Stimulated activated CD4-positive, alpha-beta T cell treated with anti-CD3 and anti-CD28 coated beads, TNF-alpha, amount 100 ng/mL, for 48 hours (primary cell): ENCODE results near the gene ELMO3.

ENCODE experiments used
- DNase-seq, 3 donors: peaks; one replicate each; pipeline ENCODE4 v3.0.0-alpha.2; 2020; ENCODE audit warnings: low read depth in 3 of 3

ELMO3 gene

DNA sequence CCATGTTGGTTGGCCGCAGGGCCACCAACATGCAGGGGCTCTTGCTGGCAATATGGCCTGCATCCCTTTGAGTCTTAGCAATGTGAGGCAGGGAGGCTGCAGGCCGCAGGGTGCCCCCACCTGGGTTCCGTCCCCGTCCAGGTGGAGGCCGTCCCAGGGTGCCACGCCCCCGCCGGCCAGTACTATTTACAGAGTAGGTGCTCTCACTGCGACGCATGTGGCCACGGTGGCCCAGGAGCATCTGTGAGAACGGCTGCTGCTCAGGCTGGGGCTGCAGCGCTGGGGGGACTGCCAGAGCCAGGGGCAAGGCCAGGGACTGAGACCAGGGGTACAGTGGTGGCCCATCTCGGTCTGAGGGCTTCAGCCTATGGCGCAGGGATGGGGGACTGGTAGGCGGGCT is 18.8 kb upstream of the ELMO3 start:
- no peak for DNase-seq

- no peak for DNase-seq
These were observed 17.6 kb upstream of the ELMO3 start for GRCh38 chr16:67181346-67181745.

DNA sequence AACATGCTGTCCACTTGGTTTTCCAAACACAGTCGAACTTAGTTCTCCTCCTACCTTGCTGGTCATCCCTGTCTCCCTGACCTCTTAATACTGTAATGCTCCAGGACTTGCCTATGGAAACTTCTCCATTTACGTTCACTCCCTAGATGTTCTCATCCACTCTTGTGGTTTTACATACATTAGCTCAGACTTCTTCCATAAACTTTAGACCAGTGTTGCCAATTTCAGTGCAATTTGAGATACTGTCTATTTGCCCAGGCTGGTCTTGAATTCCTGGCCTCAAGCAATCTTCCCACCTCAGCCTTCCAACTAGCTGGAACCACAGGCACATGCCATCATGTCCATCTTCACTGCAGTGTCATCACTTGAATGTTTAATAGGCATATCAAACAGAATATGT is 16.6 kb upstream of the ELMO3 start:
- no peak for DNase-seq

- no peak for DNase-seq
These were observed 15.7 kb upstream of the ELMO3 start for GRCh38 chr16:67183284-67183626.

DNA sequence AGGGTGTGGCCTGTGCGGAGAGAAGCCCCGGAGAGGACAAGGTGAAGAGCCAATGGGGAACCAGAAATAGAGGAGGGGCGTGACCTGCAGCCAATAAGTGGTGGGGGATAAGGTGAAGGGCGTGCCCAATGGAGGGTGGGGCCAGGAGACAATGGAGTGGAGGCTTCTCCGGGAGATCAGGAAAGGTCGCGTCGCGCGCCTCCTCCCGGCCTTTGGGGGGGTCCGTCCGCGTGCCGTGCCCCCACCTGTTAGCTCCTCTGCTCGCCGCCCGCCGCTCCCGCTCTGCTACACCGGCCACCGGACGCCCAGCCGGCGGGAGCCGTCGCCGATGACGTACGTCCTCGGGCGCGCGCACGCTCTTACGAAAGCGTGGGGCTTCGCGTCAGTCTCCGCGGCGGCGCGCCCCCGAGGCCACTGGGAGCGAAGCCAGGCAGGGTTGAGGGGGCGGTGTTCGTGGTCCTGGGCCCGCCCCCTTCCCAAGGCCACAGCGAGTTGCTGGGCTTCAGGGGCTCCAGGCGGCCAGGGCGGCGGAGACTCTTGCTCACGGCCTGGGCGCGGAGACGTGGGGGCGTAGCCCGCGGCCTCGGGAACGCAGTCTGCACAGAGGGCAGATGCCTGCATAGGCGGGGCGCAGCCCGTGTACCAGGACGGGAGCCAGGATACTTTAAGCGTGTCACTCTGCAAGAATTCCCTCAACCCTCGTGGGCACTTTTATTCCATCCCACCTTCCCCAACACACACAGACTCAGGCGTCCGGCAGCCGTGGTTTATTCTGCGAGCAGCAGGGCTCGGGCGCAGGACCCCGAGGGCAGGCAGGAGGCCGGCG is 15.1 kb upstream of the ELMO3 start, which contains the start of gene MATCAP1:
Gene MATCAP1 (minus strand): TSS at position 337 of the 826 bp plus-strand sequence. CDS start 3,353 bp downstream, outside the sequence.
- peak; percentile 85 to 95 (median 89) for DNase-seq

DNA sequence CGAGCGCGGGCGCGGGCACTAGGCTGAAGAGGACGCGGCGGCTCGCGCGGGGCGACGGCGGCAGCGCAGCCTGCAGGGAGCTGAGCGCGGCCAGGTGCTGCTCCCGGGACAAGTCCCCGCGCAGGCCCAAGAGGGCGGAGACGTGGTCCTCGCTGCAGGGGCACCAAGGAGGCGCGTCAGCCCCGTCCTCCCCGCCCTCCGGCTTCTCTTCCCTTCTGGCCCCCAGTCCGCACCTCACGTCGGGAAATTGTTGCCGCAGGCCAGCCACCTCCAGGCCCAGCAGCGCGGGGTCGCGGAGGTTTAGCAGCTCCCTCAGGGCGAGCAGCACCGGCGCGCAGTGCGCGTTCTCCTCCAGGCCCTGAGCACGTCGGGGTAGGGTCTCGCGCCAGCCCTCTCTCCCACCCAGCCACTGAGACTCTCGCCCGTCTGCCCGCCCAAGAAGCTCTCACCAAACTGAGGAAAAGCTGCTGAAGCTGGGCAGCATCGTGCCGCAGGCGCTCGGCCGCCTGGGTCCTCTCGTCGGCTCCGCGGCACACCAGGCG is 14.4 kb upstream of the ELMO3 start:
- no peak for DNase-seq

DNA sequence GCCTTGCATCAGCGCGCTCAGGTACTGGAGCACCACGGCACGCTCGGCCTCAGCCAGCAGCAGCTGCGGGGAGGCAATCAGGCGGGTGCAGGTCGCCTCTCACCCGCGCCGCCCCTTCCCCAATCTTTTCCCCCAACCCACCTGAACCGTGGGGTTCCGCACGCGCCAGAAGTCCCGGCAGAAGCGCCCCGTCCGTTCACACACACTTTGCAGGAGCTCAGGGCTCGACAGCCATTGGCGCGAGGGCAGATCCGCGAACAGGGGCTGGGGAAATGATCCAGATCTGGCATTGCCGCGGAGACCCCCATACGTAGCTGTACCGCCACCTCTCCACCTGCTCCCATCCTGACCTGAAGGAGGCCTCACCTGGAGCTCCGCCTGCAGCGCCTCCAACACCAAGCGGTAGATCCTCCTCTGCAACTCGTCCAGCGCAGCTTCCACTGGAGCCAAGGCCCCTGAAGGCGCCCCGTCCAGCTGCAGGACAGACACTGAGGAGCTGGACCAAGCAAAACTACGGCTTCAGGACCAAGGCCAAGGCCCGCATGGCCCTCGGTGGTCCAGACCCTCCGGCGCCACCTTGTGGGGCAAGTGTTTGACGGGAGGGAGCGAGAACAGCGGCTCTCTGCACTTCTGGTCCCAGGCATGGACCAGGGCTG is 13.8 kb upstream of the ELMO3 start:
- peak; percentile 65 to 83 (median 78) for DNase-seq

GRCh38 chr16:67185651-67186134 is 13.2 kb upstream of the ELMO3 start:
- DNase-seq, result no peak

DNA sequence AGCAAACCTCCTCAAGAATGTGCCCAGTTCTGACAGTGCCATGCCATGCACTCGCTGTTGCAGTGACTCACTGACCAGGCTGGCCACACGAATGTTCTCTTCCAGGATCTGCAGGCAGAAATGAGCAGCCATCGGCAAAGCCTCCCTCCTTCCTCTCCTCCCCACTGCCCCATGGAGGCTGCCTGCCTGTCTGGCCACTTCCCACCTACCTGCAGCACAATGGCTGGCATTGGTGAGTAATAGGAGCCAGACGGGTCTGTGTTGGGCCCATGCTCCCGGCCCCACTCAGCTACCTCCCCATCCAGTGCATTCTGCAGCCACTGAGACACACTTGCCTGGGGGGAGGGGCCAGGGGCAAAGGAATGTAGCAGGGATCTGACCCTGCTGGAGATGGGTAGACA is 12.4 kb upstream of the ELMO3 start:
- DNase-seq, result no peak

- DNase-seq, result no peak
These were observed 11.6 kb upstream of the ELMO3 start for GRCh38 chr16:67187175-67187890.

DNA sequence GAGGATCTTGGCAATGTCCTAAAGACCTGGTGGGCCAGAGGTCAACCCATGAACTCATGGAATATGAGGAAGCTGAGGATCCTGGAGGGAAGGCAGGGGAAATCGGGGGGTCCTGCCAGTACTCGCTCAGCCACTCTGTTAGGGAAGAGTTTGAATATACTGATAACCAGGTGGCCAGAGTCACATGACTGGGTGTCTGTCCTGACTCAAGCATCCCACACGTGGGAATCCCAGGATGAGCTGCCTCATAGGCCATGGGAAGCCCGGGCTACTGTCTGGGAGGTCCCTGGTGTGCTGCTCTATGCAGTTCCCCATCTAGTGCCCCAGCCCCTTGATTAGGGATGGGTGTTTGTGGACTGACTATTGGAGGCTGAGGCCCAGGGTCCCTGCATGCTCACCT is 10.6 kb upstream of the ELMO3 start:
- DNase-seq, result no peak

DNA sequence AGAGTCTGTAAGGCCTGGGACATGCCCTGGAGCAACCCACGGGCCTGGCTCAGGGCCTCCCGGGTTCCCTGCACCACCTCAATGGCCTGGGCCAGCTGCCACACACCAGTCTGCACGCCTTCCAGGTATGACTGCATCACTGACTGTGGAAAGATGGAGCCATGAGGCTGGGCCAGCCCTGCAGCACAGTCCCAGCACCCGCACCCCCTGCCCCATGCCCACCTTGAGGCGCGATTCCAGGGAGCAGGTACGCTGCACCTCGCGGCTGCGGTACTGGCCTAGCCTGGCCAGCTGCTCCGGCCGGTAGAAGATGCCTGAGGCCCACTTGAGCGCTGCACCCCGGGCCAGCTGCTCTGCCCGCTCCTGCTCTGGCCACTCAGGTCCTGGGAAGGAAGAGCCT is 10.1 kb upstream of the ELMO3 start:
- no peak for DNase-seq

- DNase-seq, result no peak
These were observed 8.9 kb upstream of the ELMO3 start, which contains the start of gene EXOC3L1 for GRCh38 chr16:67190041-67190440. Gene EXOC3L1 (minus strand): TSS chr16:67190136. CDS start chr16:67189676, 460 bp downstream.

GRCh38 chr16:67190448-67191399 is 8.2 kb upstream of the ELMO3 start:
- DNase-seq, result no peak

DNA sequence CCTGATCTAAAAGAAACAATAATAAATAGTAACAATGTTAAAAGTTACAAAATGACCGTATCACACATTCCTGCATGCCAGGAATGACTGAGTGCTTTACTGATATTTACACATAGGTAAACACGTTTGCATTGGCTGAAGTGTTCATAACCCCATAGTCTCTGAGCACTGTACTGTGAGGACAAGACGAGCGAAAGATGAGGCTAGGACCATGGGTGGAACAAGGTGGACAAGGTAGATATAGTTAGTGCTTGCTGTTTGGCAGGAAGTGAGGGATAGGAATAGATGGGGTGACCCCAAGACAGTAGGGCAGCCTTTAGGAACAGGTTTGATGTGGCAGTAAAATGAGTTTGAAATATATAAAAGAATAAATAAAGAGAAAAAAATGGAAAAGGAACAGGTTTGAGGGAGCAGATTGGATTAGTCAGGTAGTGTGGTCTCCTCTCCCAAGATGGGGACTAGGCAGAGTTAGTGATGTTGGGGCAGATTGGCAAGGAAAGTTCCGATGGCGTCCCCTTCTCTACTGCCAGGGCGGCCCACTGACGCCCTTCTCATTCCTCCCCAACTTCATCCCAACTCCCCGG is 7.4 kb upstream of the ELMO3 start:
- no peak for DNase-seq

DNA sequence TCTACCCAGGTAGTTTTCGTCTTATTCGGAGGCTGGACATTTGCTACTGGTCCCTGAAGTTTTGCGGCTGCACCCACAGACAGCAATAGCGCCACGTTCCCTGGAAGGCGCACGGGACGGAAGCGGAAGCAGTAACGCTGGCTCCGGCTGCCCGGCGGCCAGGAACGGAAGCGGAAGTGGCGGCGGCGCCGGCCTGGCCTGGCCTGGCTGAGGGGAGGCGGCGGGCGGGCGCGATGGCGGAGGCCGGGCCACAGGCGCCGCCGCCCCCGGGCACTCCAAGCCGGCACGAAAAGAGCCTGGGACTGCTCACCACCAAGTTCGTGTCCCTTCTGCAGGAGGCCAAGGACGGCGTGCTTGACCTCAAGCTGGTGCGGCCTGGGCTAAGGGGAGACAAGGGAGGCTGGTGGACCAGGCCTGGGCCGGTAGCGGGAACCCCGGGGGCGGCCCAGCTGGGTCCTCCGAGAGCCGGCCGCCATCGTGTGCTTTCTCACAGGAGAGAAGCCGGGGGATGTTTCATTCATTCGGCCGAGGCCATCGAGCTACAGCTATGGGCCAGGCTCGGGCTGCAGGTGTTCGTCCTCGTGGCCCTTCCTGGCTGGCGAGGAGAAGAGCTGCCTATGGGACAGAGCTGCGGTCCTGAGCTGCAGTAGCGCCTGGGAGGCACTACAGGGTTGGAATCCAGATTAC is 6.8 kb upstream of the ELMO3 start, which contains the start of gene E2F4:
Gene E2F4 (plus strand): TSS at position 161 of the 687 bp plus-strand sequence. CDS start 73 bp downstream, at position 234.
- DNase-seq, result peak; percentile 80 to 84 (median 81)

DNA sequence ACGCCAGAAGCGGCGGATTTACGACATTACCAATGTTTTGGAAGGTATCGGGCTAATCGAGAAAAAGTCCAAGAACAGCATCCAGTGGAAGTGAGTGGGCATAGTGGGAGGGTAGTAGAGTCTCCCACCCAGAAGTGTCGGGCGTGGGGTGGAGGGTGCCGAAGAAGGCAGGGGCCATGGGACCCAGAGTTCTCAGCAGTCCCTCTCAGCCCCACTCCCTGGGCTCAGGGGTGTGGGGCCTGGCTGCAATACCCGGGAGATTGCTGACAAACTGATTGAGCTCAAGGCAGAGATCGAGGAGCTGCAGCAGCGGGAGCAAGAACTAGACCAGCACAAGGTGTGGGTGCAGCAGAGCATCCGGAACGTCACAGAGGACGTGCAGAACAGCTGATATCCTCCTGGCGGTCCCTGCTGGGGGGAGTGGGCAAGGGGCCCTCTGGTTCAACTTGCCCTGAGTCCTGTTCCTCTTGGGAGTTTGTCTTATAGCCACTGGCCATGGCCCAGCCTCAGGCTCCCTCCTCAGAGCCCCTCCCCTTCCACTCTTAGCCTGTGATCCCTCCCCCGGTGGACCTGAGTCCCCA is 6.1 kb upstream of the ELMO3 start:
- DNase-seq, result no peak

DNA sequence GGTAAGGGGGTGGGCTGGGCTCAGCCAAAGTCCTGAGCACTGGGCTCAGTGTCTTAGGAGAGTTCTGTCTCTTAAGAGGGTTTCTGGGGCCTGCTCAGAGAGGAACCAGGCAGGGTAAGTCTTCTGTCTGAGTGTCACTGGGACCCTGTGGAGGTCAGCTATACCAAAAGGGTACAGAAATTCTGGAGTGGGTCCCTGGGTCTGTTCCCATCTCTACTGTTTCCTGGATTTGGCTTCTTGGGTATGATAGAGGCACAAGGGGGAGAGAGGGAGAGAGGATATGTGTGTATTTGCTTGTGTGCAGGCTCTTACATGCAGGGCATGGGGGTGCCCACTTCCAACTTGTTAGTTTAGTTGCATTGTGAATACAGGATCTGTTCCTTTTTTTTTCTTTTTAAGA is 5.4 kb upstream of the ELMO3 start:
- no peak for DNase-seq

GRCh38 chr16:67194260-67194659 is 4.7 kb upstream of the ELMO3 start:
- no peak for DNase-seq
